KG1 (cell line): ENCODE measurements around the gene OSBPL3.
"Not testable (repeated sequence)": the region's sequence is repeated elsewhere in the genome, so short reads cannot be mapped to it uniquely, and the experiment has no call there.

Experiments
- DNase-seq: peaks from one replicate; lab custom pipeline; 2025; lab: John Stamatoyannopoulos, UW

OSBPL3 gene

DNA sequence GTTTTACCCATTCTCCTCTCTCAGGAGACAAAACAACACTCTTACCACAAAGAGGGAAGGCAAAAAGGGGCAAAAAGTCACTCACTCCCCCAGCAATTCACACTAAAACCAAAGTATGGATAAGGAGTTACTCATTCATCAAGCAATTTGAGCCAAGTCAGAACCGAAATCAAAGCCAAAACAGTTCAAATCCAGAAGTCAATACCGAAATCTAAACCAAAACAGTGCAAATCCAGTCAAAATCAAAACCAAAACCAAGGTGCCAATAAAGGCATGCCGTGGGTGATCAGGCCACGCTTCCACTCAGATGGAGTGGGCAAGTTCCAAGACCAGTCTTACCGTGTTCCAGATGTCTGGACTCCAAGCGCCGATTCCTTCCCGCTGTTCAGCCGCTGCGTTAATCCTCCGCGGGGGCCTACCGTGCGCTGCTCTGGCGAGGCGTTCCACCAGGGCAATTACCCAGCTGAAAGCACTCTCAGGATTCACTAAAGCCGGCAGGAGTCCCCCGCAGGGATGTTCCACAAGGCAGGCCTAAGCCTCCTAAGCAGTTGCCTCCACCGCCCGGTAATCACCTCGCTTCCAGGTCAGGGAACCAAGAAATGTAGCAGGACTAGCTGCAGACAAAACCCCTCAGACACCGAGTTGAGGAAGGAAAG is 185.1 kb downstream of the OSBPL3 start:
- DNase-seq: not testable (repeated sequence)

- no peak for DNase-seq
These were observed 185.9 kb downstream of the OSBPL3 start for GRCh38 chr7:24793982-24794648.

DNA sequence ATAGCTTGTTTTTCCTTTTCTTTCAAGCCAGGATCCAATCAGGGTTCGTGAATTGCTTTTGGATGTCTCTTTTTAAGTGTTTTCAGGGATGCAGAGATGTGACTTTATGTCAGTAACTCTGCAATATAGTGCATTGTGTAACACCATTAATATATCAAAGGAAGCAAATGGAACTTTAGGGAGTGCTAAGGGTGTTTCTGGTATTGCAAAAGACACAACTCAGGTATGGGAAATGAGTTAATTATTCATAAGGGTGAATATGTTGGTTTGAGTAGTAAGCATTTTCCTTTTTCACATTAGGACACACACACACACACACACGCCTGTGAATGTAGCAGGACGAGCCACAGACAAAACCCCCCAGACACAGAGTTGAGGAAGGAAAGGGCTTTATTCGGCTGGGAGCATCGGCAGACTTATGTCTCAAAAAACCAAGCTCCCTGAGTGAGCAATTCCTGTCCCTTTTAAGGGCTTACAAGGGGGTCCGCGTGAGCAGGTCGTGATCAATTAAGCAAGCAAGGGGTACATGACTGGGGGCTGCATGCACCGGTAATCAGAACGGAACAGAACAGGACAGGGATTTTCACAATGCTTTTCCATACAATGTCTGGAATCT is 190.9 kb downstream of the OSBPL3 start:
- no peak for DNase-seq

DNA sequence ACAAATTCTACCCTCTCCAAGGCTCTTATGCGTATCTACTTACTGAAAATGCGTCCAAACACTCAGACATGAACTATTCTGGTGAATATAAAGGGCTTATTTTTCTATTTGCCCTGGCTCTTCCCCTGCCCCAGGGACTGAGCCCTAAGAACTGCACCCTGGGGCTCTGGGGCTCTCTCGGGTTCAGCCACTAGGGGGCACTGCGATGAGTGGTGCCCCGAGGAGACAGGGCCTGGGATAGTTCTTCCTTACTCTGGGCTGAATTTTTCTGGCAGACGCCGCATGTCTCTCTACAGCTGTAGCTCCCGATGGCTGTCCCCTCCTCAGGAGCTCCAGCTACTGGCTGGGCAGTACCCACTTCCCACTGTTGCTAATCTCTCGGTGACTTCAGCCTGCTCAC is 191.9 kb downstream of the OSBPL3 start:
- DNase-seq: no peak

GRCh38 chr7:24786941-24787340 is 193.0 kb downstream of the OSBPL3 start:
- no peak for DNase-seq

- DNase-seq: no peak
These were observed 193.7 kb downstream of the OSBPL3 start for GRCh38 chr7:24786306-24786705.

DNA sequence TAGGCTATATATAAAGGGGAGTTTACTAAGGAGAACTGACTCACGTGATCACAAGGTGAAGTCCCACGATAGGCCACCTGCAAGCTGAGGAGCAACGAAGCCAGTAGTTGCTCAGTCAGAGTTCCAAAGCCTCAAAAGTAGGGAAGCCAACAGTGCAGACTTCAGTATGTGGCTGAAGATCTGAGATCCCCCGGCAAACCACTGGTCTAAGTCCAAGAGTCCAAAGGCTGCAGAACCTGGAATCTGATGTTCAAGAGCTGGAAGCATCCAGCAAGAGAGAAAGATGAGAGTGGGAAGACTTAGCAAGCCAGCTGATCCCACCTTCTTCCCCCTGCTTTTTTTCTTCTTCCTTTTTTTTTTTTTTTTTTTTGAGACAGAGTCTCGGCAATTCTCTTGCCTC is 195.7 kb downstream of the OSBPL3 start:
- DNase-seq: no peak

DNA sequence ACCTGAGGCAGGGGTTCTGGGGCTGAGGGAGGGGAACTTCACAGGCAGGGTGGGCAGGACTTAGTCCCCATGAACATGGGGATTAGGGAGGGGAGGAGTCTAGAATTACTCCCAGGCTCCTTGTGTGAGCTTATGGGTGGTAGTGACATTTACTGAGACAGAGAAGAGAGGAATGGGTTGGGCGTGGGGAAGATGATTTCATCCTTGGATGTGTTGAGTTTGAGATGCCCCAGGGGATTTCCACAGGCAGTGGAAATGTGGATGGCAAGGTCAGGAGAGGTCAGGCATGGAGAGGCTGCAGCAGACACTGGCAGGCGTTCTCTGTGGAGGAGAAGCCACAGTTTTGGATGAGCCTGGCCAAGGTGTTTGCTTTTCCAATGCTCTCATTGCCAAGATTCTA is 196.3 kb downstream of the OSBPL3 start:
- DNase-seq: no peak

GRCh38 chr7:24781106-24781505 is 198.9 kb downstream of the OSBPL3 start:
- no peak for DNase-seq

DNA sequence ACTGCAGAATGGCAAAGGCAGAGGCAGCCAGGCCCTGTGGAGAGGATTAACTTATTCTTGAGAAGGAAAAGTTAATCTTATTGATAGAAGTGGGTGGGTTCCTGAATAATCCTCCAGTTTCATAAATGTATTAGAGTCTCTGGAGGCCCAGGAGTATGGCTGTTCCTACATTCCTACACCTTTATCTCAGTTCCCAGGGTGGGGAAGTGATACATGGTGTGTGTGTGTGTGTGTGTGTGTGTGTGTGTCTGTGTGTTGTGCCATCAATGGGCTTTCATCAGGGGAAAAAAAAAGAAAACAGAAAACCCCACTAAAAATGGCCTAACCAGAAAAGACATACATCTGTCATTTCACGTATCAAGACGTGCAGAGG is 200.7 kb downstream of the OSBPL3 start:
- no peak for DNase-seq

GRCh38 chr7:24778543-24779282 is 201.3 kb downstream of the OSBPL3 start:
- no peak for DNase-seq

GRCh38 chr7:24777806-24778205 is 202.2 kb downstream of the OSBPL3 start:
- DNase-seq: no peak

GRCh38 chr7:24773646-24774045 is 206.3 kb downstream of the OSBPL3 start:
- DNase-seq: no peak

GRCh38 chr7:24769851-24770250 is 210.1 kb downstream of the OSBPL3 start:
- DNase-seq: no peak

DNA sequence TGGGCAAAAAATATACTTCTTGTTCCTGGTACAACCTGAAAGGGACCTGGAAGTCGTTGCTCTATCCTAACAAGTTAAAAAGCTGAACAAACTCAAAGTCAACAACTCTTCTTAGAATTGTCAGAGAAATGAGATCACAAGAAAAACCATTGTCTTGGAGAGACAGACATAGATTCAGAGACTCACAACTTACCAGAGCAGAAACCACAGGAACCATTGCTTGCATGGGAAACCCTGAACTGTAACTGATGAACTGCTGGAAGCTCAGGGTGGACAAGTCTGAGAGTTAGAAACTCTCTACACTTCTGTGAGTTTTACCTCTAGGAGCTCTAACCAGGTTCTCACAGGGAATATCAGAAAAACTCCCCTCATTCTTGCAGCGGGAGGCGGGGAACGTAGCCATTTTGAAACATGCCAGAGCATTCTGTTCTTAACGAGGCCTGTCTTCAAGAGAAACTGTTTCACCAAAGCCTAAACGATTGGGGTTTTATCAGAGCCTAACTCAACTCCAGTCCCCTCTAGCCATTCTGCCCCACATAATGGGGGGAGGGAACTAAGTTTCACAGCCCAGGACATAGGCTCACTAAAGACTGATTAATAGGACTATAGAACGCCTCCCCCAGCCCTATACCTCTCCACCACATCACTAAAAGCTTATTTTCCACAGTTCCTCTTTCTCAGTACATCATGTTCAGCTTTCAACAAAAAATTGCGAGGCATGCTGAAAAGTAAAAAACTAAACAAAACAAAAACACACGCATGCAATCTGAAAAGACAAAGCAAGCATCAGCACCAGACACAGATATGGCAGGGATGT is 210.8 kb downstream of the OSBPL3 start:
- DNase-seq: no peak

DNA sequence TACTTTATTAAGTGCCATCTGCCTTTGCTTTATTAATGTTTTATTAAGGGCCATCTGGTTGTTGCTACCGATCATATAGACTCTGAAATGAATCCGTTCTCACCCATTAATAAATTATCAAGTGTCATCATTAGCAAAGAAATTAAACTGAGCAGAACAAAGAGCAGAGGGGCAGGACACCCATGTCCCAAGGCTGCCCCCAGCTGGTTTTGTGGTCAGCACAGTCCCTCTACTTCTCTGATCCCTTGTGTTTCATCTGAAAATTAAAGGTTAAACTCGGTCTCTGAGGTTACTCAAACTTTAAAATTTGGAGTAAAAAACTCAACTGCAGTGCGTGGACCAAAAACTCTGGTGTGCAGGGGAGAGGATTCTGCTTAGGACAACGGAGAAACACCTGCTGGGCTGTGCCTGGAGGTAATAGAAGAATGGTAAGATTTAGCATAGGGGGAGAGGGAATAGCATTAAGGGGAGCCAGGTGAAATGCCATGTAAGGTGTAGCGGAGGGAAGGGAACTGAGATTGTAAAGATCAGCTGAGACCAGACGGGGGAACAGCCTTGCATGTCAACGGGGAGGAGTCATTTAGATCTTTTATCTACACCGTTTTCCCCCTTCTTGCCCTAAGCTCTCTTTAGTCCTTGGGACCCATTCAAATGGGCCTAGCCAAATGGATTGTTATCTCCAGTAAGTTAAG is 212.0 kb downstream of the OSBPL3 start:
- no peak for DNase-seq

GRCh38 chr7:24764972-24765744 is 214.8 kb downstream of the OSBPL3 start:
- DNase-seq: no peak

DNA sequence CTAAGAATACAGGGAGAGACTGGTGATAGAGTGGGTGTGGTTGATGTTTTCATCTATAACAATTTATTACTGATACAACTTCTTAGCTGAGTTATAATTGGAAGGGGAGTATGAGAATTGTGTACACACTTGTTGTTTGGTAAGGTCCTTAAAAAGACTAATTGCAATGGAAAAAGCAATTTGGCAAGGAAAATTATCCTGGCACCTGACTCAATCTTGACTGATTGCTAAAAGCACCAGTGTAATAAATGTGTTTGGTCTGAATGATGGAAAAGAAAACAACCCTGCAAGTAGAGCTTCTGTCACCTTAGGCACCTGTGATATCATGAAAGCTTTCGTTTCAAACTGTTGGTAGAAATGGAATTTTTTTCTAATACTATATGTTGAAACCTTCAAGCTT is 216.0 kb downstream of the OSBPL3 start:
- no peak for DNase-seq

DNA sequence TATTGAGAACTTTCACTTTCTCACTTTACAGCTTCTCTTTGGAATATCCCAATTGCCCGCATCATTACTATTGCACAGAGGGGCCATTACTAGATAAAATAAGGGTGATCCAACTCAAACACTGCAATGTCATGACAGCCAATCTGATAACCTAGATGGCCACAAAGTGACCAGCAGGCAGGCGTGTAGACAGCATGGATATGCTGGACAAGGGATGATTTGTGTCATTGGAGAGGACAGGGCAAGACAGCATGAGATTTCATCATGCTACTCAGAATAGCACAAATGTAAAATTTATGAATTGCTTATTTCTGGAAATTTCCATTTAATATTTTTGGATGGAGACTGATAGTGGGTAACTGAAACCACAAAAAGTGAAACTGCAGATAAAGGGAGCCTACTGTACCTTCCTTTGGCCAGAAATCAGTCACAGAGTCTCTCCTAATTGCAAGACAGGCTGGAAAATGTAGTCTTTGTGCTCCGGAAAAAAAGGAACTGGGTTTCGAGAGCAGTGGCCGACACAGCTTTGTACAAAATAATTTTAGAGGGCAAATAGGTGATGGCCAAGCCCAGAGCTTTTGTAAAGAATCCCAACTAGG is 216.6 kb downstream of the OSBPL3 start:
- DNase-seq: no peak

GRCh38 chr7:24762771-24763170 is 217.2 kb downstream of the OSBPL3 start:
- DNase-seq: no peak
